GM19023 (cell line): ENCODE results near the gene RCSD1.
"Not testable (repeated sequence)": the region's sequence is repeated elsewhere in the genome, so short reads cannot be mapped to it uniquely, and the experiment has no call there.

Experiments
- ATAC-seq: cut with Tn5 transposase; IDR thresholded peaks from one replicate; pipeline ENCODE4 v1.9.1; 2021; ENCODE audit warnings: mild to moderate bottlenecking, moderate library complexity; ENCODE audit not compliant: unreplicated experiment

The RCSD1 gene

GRCh38 chr1:167629681-167630567 lies at the start of gene RCSD1:
Gene RCSD1 (plus strand): TSS chr1:167630232. CDS start chr1:167630424, 192 bp downstream.
- ATAC-seq, result no peak

GRCh38 chr1:167582064-167582463 lies 48.0 kb upstream of the RCSD1 start:
- no peak for ATAC-seq

- no peak for ATAC-seq
Observed at GRCh38 chr1:167582722-167583121, 47.3 kb upstream of the RCSD1 start.

- ATAC-seq, result no peak
Observed at GRCh38 chr1:167584581-167584980, 45.5 kb upstream of the RCSD1 start.

GRCh38 chr1:167587342-167587741 lies 42.7 kb upstream of the RCSD1 start:
- ATAC-seq, result no peak

- ATAC-seq, result no peak
Observed at GRCh38 chr1:167587872-167588271, 42.2 kb upstream of the RCSD1 start.

GRCh38 chr1:167588361-167588760 lies 41.7 kb upstream of the RCSD1 start:
- no peak for ATAC-seq

- no peak for ATAC-seq
Observed at GRCh38 chr1:167592475-167592874, 37.6 kb upstream of the RCSD1 start.

GRCh38 chr1:167593860-167594259 lies 36.2 kb upstream of the RCSD1 start:
- no peak for ATAC-seq

- no peak for ATAC-seq
Observed at GRCh38 chr1:167594822-167595221, 35.2 kb upstream of the RCSD1 start.

- peak; percentile 80 for ATAC-seq
Observed at GRCh38 chr1:167599957-167600581, 30.0 kb upstream of the RCSD1 start.

- ATAC-seq, result no peak
Observed at GRCh38 chr1:167601442-167602383, 28.3 kb upstream of the RCSD1 start.

GRCh38 chr1:167602840-167603239 lies 27.2 kb upstream of the RCSD1 start:
- ATAC-seq, result no peak

- ATAC-seq, result no peak
Observed at GRCh38 chr1:167605576-167605975, 24.5 kb upstream of the RCSD1 start.

- no peak for ATAC-seq
Observed at GRCh38 chr1:167611983-167612382, 18.0 kb upstream of the RCSD1 start.

GRCh38 chr1:167612587-167613385 lies 17.2 kb upstream of the RCSD1 start:
- no peak for ATAC-seq

- ATAC-seq, result not testable (repeated sequence)
Observed at GRCh38 chr1:167613984-167614383, 16.0 kb upstream of the RCSD1 start.

GRCh38 chr1:167614851-167615250 lies 15.2 kb upstream of the RCSD1 start:
- ATAC-seq, result no peak

- no peak for ATAC-seq
Observed at GRCh38 chr1:167616521-167616920, 13.5 kb upstream of the RCSD1 start.
